ENCODE data around the gene GOLGA6B.

GRCh38 chr15:72609862-72610261, 44.6 kb upstream of the GOLGA6B start:
- no peak for TF ChIP-seq EZH2 (IDR thresholded peaks at IDR 0.05)
- TF ChIP-seq CTCF (IDR thresholded peaks at IDR 0.05): no peak
